ENCODE data around the gene RAD18.
A peak's percentile ranks its signal among the peaks of the same experiment; 100 is the strongest.

RAD18 gene

GRCh38 chr3:8893001-8893400 is 70.3 kb downstream of the RAD18 start:
- no peak overlapping the region for H3K23ac ChIP-seq (ENCODE audit: low read length in 2 of 2)
- no peak overlapping the region for H2AK5ac ChIP-seq (ENCODE audit: low read length, severe bottlenecking)
- peaks cover 0 to 21% of the 10 kb centered on the region in 2 experiments for H3K36me3 ChIP-seq (ENCODE audit: control insufficient read depth in 1 of 2, insufficient read depth in 2 of 2, low read depth in 1 of 2, low read length in 2 of 2)
- peaks cover 4% of the 10 kb centered on the region for H3K79me1 ChIP-seq (replicated peaks; ENCODE audit: low read length, poor library complexity, severe bottlenecking)
- no peak overlapping the region for H2BK5ac ChIP-seq (ENCODE audit: low read depth, low read length, poor library complexity, severe bottlenecking)
- H4K91ac ChIP-seq (ENCODE audit: low read length), result no peak overlapping the region
- peaks cover under 1% of the 10 kb centered on the region for H3K4me1 ChIP-seq (ENCODE audit: control insufficient read depth, insufficient read depth, low read depth, low read length)
- no peak overlapping the region for H2BK12ac ChIP-seq (ENCODE audit: low read length in 2 of 2)
- no peak overlapping the region for H3K4me2 ChIP-seq (ENCODE audit: low read length, poor library complexity, severe bottlenecking)
- WGBS, result 100% methylated on average over 3 of the region's 5 CpGs
- H3K4ac ChIP-seq (ENCODE audit: low read depth in 1 of 2, low read length in 2 of 2), result no peak overlapping the region
- H3K9me3 ChIP-seq (ENCODE audit: control insufficient read depth, low read length), result no peaks in the 10 kb centered on the region
- no peak overlapping the region for H3K18ac ChIP-seq (ENCODE audit: low read depth in 1 of 2, low read length in 2 of 2)
- no peak overlapping the region for H4K8ac ChIP-seq (ENCODE audit: low read length)
- no peak overlapping the region for H3K14ac ChIP-seq (ENCODE audit: low read length in 2 of 2)
- H2AFZ ChIP-seq (ENCODE audit: low read depth, low read length), result no peak overlapping the region
- no peak overlapping the region for H3K4me3 ChIP-seq (ENCODE audit: insufficient read depth in 1 of 2, low read depth in 1 of 2, low read length in 2 of 2)
- no peak for DNase-seq
- H2BK120ac ChIP-seq (ENCODE audit: low read depth, low read length), result no peak overlapping the region
- no peak overlapping the region for H3K27ac ChIP-seq (ENCODE audit: low read length, poor library complexity, severe bottlenecking)
- H2BK15ac ChIP-seq (ENCODE audit: low read depth, poor library complexity, severe bottlenecking), result no peak overlapping the region
- no peaks in the 10 kb centered on the region for H3K27me3 ChIP-seq (ENCODE audit: control insufficient read depth in 1 of 2, insufficient read depth in 1 of 2, low read length in 2 of 2)
- H3K9ac ChIP-seq (ENCODE audit: low read length), result no peak overlapping the region

DNA sequence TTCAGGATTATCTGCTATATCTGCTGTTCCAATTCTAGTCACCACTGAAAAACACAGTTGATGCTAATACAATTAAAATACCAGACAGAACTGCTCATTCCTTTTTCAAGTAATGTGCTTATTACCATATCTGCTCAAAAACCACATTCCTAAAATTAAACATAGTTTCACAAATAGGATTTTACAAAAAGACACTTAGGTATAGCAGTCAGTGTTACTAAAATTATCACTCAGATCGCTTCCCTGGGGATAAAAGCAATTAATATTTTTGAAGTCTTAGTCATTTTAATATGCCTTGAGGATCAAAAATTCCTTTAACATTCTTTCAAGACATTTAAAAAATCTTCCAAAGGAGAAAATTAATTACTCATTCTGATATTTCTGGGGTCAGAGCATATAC is 71.5 kb downstream of the RAD18 start:
- Histone ChIP-seq H2BK120ac (ENCODE audit: low read depth, low read length) (no peak overlapping the region), H2AFZ (ENCODE audit: low read depth, low read length) (no peak overlapping the region), H3K4me2 (ENCODE audit: low read length, poor library complexity, severe bottlenecking) (no peak overlapping the region), H3K4me3 (ENCODE audit: insufficient read depth in 1 of 2, low read depth in 1 of 2, low read length in 2 of 2) (no peak overlapping the region), H3K4me1 (ENCODE audit: control insufficient read depth, insufficient read depth, low read depth, low read length) (peaks cover 6% of the 10 kb centered on the region), H3K79me1 (replicated peaks; ENCODE audit: low read length, poor library complexity, severe bottlenecking) (peaks cover 4% of the 10 kb centered on the region), H3K36me3 (ENCODE audit: control insufficient read depth in 1 of 2, insufficient read depth in 2 of 2, low read depth in 1 of 2, low read length in 2 of 2) (peaks cover 0 to 17% of the 10 kb centered on the region in 2 experiments), H3K4ac (ENCODE audit: low read depth in 1 of 2, low read length in 2 of 2) (no peak overlapping the region), H3K27ac (ENCODE audit: low read length, poor library complexity, severe bottlenecking) (no peak overlapping the region), H3K14ac (ENCODE audit: low read length in 2 of 2) (no peak overlapping the region), H2BK12ac (ENCODE audit: low read length in 2 of 2) (no peak overlapping the region), H3K9me3 (ENCODE audit: control insufficient read depth, low read length) (no peaks in the 10 kb centered on the region), H4K8ac (ENCODE audit: low read length) (no peak overlapping the region), H2AK5ac (ENCODE audit: low read length, severe bottlenecking) (no peak overlapping the region), H4K91ac (ENCODE audit: low read length) (no peak overlapping the region), H3K9ac (ENCODE audit: low read length) (no peak overlapping the region), H2BK5ac (ENCODE audit: low read depth, low read length, poor library complexity, severe bottlenecking) (no peak overlapping the region), H3K27me3 (ENCODE audit: control insufficient read depth in 1 of 2, insufficient read depth in 1 of 2, low read length in 2 of 2) (no peaks in the 10 kb centered on the region), H2BK15ac (ENCODE audit: low read depth, poor library complexity, severe bottlenecking) (no peak overlapping the region), H3K23ac (ENCODE audit: low read length in 2 of 2) (no peak overlapping the region), H3K18ac (ENCODE audit: low read depth in 1 of 2, low read length in 2 of 2) (no peak overlapping the region)
- no CpG with 5 or more reads among the region's 1 CpG for WGBS
- no peak for DNase-seq

DNA sequence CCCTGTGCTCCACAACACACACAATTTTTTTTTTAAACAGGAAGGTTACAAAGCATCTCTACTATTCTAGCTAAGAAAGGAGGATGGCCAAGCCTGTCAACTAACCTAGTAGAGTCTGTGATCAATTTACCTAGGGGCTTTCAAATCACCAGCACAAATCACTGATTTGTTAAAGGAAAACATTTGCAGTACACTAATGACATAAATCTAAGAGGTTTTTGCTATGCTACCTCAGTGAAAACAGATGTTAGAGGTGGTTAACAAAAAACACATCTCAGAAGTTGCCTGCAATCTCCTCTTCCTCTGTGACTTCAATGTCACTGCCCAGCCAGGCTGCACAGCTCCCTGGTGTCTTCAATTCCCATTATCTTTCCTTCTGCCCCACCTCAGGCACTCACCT is 72.0 kb downstream of the RAD18 start:
- no peak overlapping the region for H4K91ac ChIP-seq (ENCODE audit: low read length)
- no peak overlapping the region for H2BK120ac ChIP-seq (ENCODE audit: low read depth, low read length)
- no peak overlapping the region for H3K9ac ChIP-seq (ENCODE audit: low read length)
- no peak for DNase-seq
- no peak overlapping the region for H3K4me3 ChIP-seq (ENCODE audit: insufficient read depth in 1 of 2, low read depth in 1 of 2, low read length in 2 of 2)
- H3K27me3 ChIP-seq (ENCODE audit: control insufficient read depth in 1 of 2, insufficient read depth in 1 of 2, low read length in 2 of 2), result no peaks in the 10 kb centered on the region
- H3K4me1 ChIP-seq (ENCODE audit: control insufficient read depth, insufficient read depth, low read depth, low read length), result peaks cover 8% of the 10 kb centered on the region
- no peak overlapping the region for H3K18ac ChIP-seq (ENCODE audit: low read depth in 1 of 2, low read length in 2 of 2)
- H3K23ac ChIP-seq (ENCODE audit: low read length in 2 of 2), result no peak overlapping the region
- no peak overlapping the region for H3K14ac ChIP-seq (ENCODE audit: low read length in 2 of 2)
- H4K8ac ChIP-seq (ENCODE audit: low read length), result no peak overlapping the region
- no peak overlapping the region for H2AFZ ChIP-seq (ENCODE audit: low read depth, low read length)
- H3K36me3 ChIP-seq (ENCODE audit: control insufficient read depth in 1 of 2, insufficient read depth in 2 of 2, low read depth in 1 of 2, low read length in 2 of 2), result peaks cover 0 to 16% of the 10 kb centered on the region in 2 experiments
- H3K79me1 ChIP-seq (replicated peaks; ENCODE audit: low read length, poor library complexity, severe bottlenecking), result peaks cover 4% of the 10 kb centered on the region
- no peak overlapping the region for H3K27ac ChIP-seq (ENCODE audit: low read length, poor library complexity, severe bottlenecking)
- H2BK12ac ChIP-seq (ENCODE audit: low read length in 2 of 2), result no peak overlapping the region
- peak overlapping the region; percentile 90 for H2AK5ac ChIP-seq (ENCODE audit: low read length, severe bottlenecking)
- no peak overlapping the region for H2BK15ac ChIP-seq (ENCODE audit: low read depth, poor library complexity, severe bottlenecking)
- no peak overlapping the region for H2BK5ac ChIP-seq (ENCODE audit: low read depth, low read length, poor library complexity, severe bottlenecking)
- no peak overlapping the region for H3K4ac ChIP-seq (ENCODE audit: low read depth in 1 of 2, low read length in 2 of 2)
- H3K4me2 ChIP-seq (ENCODE audit: low read length, poor library complexity, severe bottlenecking), result no peak overlapping the region
- no peaks in the 10 kb centered on the region for H3K9me3 ChIP-seq (ENCODE audit: control insufficient read depth, low read length)

- DNase-seq, result peak; percentile 73
- peaks cover 9% of the 10 kb centered on the region for H3K4me1 ChIP-seq (ENCODE audit: control insufficient read depth, insufficient read depth, low read depth, low read length)
- no peaks in the 10 kb centered on the region for H3K27me3 ChIP-seq (ENCODE audit: control insufficient read depth in 1 of 2, insufficient read depth in 1 of 2, low read length in 2 of 2)
- H3K18ac ChIP-seq (ENCODE audit: low read depth in 1 of 2, low read length in 2 of 2), result peak overlapping the region in 1 of 2 experiments; percentile 31
- H4K8ac ChIP-seq (ENCODE audit: low read length), result no peak overlapping the region
- H3K27ac ChIP-seq (ENCODE audit: low read length, poor library complexity, severe bottlenecking), result peak overlapping the region; percentile 98
- 50% methylated on average over 4 of the region's 6 CpGs for WGBS
- H2BK120ac ChIP-seq (ENCODE audit: low read depth, low read length), result no peak overlapping the region
- no peak overlapping the region for H3K4me3 ChIP-seq (ENCODE audit: insufficient read depth in 1 of 2, low read depth in 1 of 2, low read length in 2 of 2)
- peak overlapping the region; percentile 86 for H2AK5ac ChIP-seq (ENCODE audit: low read length, severe bottlenecking)
- H3K9me3 ChIP-seq (ENCODE audit: control insufficient read depth, low read length), result peaks cover 1% of the 10 kb centered on the region
- no peak overlapping the region for H2BK15ac ChIP-seq (ENCODE audit: low read depth, poor library complexity, severe bottlenecking)
- H3K23ac ChIP-seq (ENCODE audit: low read length in 2 of 2), result no peak overlapping the region
- H4K91ac ChIP-seq (ENCODE audit: low read length), result no peak overlapping the region
- H2BK5ac ChIP-seq (ENCODE audit: low read depth, low read length, poor library complexity, severe bottlenecking), result peak overlapping the region; percentile 95
- no peak overlapping the region for H2AFZ ChIP-seq (ENCODE audit: low read depth, low read length)
- H3K36me3 ChIP-seq (ENCODE audit: control insufficient read depth in 1 of 2, insufficient read depth in 2 of 2, low read depth in 1 of 2, low read length in 2 of 2), result peaks cover 0 to 20% of the 10 kb centered on the region in 2 experiments
- H3K14ac ChIP-seq (ENCODE audit: low read length in 2 of 2), result no peak overlapping the region
- H3K4ac ChIP-seq (ENCODE audit: low read depth in 1 of 2, low read length in 2 of 2), result no peak overlapping the region
- no peak overlapping the region for H3K4me2 ChIP-seq (ENCODE audit: low read length, poor library complexity, severe bottlenecking)
- H2BK12ac ChIP-seq (ENCODE audit: low read length in 2 of 2), result no peak overlapping the region
- H3K79me1 ChIP-seq (replicated peaks; ENCODE audit: low read length, poor library complexity, severe bottlenecking), result peaks cover 1% of the 10 kb centered on the region
- no peak overlapping the region for H3K9ac ChIP-seq (ENCODE audit: low read length)
These were observed 74.9 kb downstream of the RAD18 start for GRCh38 chr3:8888301-8888915.

Data from mesenchymal stem cell (in vitro differentiated cells and primary cell).